Middle frontal gyrus (tissue), 1 donor: ENCODE results near the gene GRIK5.
"Not testable (repeated sequence)": the region's sequence is repeated elsewhere in the genome, so short reads cannot be mapped to it uniquely, and the experiment has no call there.

Source experiments
- DNase-seq: peaks from one replicate; pipeline ENCODE4 v3.0.0-alpha.2; 2015; ENCODE audit warnings: low spot score; ENCODE audit errors: extremely low spot score

Gene GRIK5

GRCh38 chr19:42052241-42052863 lies 17.7 kb downstream of the GRIK5 start:
- DNase-seq: no peak

- no peak for DNase-seq
Measured at GRCh38 chr19:42051166-42052115, 18.6 kb downstream of the GRIK5 start.

- no peak for DNase-seq
Measured at GRCh38 chr19:42048992-42049391, 21.0 kb downstream of the GRIK5 start.

- no peak for DNase-seq
Measured at GRCh38 chr19:42045575-42045974, 24.4 kb downstream of the GRIK5 start.

- DNase-seq: no peak
Measured at GRCh38 chr19:42042455-42043170, 27.4 kb downstream of the GRIK5 start.

- DNase-seq: not testable (repeated sequence)
Measured at GRCh38 chr19:42040491-42040890, 29.5 kb downstream of the GRIK5 start.

- DNase-seq: no peak
Measured at GRCh38 chr19:42040031-42040430, 30.0 kb downstream of the GRIK5 start.

GRCh38 chr19:42038666-42039065 lies 31.3 kb downstream of the GRIK5 start:
- DNase-seq: no peak

- no peak for DNase-seq
Measured at GRCh38 chr19:42037649-42038048, 32.4 kb downstream of the GRIK5 start.

- not testable (repeated sequence) for DNase-seq
Measured at GRCh38 chr19:42034640-42035391, 35.2 kb downstream of the GRIK5 start.

GRCh38 chr19:42033413-42033812 lies 36.6 kb downstream of the GRIK5 start:
- no peak for DNase-seq

GRCh38 chr19:42032431-42032830 lies 37.6 kb downstream of the GRIK5 start:
- no peak for DNase-seq

- DNase-seq: no peak
Measured at GRCh38 chr19:42030645-42031440, 39.2 kb downstream of the GRIK5 start.

GRCh38 chr19:42028304-42029216 lies 41.4 kb downstream of the GRIK5 start:
- DNase-seq: no peak

GRCh38 chr19:42024622-42025111 lies 45.3 kb downstream of the GRIK5 start:
- no peak for DNase-seq

GRCh38 chr19:42023943-42024260 lies 46.1 kb downstream of the GRIK5 start:
- DNase-seq: no peak

- DNase-seq: no peak
Measured at GRCh38 chr19:42023121-42023942, 46.7 kb downstream of the GRIK5 start.

GRCh38 chr19:42022616-42023015 lies 47.4 kb downstream of the GRIK5 start:
- DNase-seq: no peak
